ENCODE data around the gene NFATC2.

NFATC2 gene

GRCh38 chr20:51399006-51399890, 143.3 kb downstream of the NFATC2 start:
- Histone ChIP-seq H3K36me3 (ENCODE audit: control insufficient read depth, insufficient read depth, low read length) (no peaks in the 10 kb centered on the region), H3K27me3 (ENCODE audit: control insufficient read depth, insufficient read depth, low read length, poor library complexity, severe bottlenecking) (no peaks in the 10 kb centered on the region)
- 91 to 93% methylated on average over 6 of the region's 6 CpGs for WGBS, 2 experiments

DNA sequence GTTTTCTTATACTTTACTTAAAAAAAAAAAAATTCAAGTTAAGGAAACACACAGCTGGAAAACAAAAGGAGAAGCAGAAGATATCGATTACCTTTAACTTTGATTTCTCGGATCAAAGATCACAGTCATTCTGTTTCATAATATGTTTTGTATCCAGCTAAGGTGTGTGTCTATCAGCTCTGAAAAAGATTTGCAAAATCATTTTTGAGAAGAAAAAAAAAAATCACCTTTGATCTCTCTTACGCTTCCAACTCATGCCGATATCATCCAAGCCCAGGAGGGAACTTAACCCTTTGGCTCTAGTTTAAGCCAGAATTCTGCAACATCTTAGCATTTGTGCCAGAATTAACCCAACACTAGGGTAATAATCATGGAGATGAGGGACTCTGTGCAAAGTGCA, 144.0 kb downstream of the NFATC2 start:
- WGBS, 2 experiments: 91 to 95% methylated on average over 4 of the region's 4 CpGs
- no peak overlapping the region for H3K27ac ChIP-seq (ENCODE audit: insufficient read depth, low read depth, low read length, poor library complexity, severe bottlenecking)
- no peaks in the 10 kb centered on the region for H3K27me3 ChIP-seq (ENCODE audit: control insufficient read depth, insufficient read depth, low read length, poor library complexity, severe bottlenecking)
- peaks cover 6% of the 10 kb centered on the region for H3K4me1 ChIP-seq (ENCODE audit: control insufficient read depth, insufficient read depth, low read length)
- H3K36me3 ChIP-seq (ENCODE audit: control insufficient read depth, insufficient read depth, low read length): no peaks in the 10 kb centered on the region
- H3K9me3 ChIP-seq (ENCODE audit: control insufficient read depth, low read length): no peaks in the 10 kb centered on the region
- H3K4me3 ChIP-seq (ENCODE audit: insufficient read depth, low read depth, low read length): no peak overlapping the region

More at GRCh38 chr20:51399006-51399890, 143.3 kb downstream of the NFATC2 start:
- Histone ChIP-seq H3K9me3 (ENCODE audit: control insufficient read depth, low read length) (no peaks in the 10 kb centered on the region), H3K4me1 (ENCODE audit: control insufficient read depth, insufficient read depth, low read length) (no peaks in the 10 kb centered on the region), H3K27ac (ENCODE audit: insufficient read depth, low read depth, low read length, poor library complexity, severe bottlenecking) (no peak overlapping the region), H3K4me3 (ENCODE audit: insufficient read depth, low read depth, low read length) (no peak overlapping the region)

DNA sequence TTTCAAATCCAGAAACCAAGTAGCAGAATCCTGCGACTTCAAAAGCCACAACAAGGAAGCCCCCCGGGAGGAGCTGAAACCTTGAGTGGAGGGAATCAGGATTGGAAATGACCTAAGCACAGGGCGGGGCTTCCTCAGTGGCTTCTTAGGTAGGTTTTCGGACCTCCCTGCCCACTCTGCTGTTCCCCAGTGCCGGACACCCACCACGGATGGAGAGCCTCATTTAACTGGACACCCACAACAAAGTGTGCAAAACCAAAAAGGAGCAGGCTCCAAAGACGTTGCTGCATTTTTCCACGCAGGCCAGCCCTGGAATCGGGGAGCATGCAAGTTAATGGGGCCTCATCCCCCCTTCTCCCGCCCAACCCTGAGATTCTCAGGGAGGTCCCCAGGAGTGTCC, 144.4 kb downstream of the NFATC2 start:
- no peaks in the 10 kb centered on the region for H3K9me3 ChIP-seq (ENCODE audit: control insufficient read depth, low read length)
- WGBS, 2 experiments: 91 to 92% methylated on average over 10 of the region's 10 CpGs
- H3K36me3 ChIP-seq (ENCODE audit: control insufficient read depth, insufficient read depth, low read length): no peaks in the 10 kb centered on the region

DNA sequence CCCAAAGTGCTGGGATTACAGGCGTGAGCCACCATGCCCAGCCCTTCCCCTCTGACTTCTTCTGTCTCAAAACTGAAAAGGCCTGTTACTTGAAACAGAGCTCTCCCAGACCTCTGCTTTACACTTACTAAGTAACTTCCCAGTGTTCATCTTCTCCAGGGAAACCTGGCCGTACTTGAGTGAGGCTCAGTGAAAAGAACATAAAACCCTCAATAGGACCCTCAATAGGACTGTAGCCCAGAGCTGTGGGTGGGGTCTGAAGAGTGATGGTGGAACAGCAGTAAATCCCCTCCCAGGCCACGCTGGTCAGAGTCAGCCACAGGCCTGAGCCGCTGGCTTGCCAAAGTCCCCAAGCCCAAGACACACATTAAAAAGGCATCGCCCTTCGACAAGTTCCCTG, 145.4 kb downstream of the NFATC2 start:
- WGBS, 2 experiments: 70 to 73% methylated on average over 6 of the region's 6 CpGs
- Histone ChIP-seq H3K27ac (ENCODE audit: insufficient read depth, low read depth, low read length, poor library complexity, severe bottlenecking) (no peak overlapping the region), H3K4me1 (ENCODE audit: control insufficient read depth, insufficient read depth, low read length) (peaks cover 8% of the 10 kb centered on the region), H3K27me3 (ENCODE audit: control insufficient read depth, insufficient read depth, low read length, poor library complexity, severe bottlenecking) (no peaks in the 10 kb centered on the region), H3K36me3 (ENCODE audit: control insufficient read depth, insufficient read depth, low read length) (no peaks in the 10 kb centered on the region), H3K9me3 (ENCODE audit: control insufficient read depth, low read length) (no peaks in the 10 kb centered on the region), H3K4me3 (ENCODE audit: insufficient read depth, low read depth, low read length) (no peak overlapping the region)

More for the DNA sequence above, 144.4 kb downstream of the NFATC2 start:
- H3K4me1 ChIP-seq (ENCODE audit: control insufficient read depth, insufficient read depth, low read length): peaks cover 8% of the 10 kb centered on the region
- no peak overlapping the region for H3K4me3 ChIP-seq (ENCODE audit: insufficient read depth, low read depth, low read length)
- no peaks in the 10 kb centered on the region for H3K27me3 ChIP-seq (ENCODE audit: control insufficient read depth, insufficient read depth, low read length, poor library complexity, severe bottlenecking)
- H3K27ac ChIP-seq (ENCODE audit: insufficient read depth, low read depth, low read length, poor library complexity, severe bottlenecking): no peak overlapping the region

DNA sequence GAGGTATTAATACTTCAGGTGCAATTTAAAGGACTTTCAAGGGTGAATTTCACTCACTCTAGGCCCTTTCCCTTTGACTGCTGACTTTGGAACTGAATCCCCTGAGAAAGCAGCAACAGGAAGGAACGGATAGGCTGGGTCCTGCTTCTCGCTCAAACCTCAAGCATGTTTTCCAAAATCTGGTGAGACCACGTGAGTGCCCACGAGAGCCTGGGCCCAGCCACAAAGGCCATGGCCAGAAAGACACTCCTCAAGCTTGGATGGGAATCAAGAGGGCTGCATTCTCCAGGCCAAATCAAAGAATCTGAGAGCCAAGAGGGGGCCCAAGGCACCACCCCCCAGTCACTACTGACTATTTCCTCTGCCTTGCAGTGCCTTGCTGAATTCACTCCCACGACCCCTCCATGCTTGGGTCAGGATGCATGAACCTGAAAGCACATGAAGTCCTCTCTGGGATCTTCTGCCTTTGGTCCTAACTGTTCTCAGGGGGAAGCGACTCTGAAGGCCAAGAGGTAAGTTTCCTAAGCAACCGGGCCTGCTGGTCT, 146.1 kb downstream of the NFATC2 start:
- no peak overlapping the region for H3K27ac ChIP-seq (ENCODE audit: insufficient read depth, low read depth, low read length, poor library complexity, severe bottlenecking)
- no peaks in the 10 kb centered on the region for H3K36me3 ChIP-seq (ENCODE audit: control insufficient read depth, insufficient read depth, low read length)
- 92 to 94% methylated on average over 7 of the region's 7 CpGs for WGBS, 2 experiments
- H3K4me1 ChIP-seq (ENCODE audit: control insufficient read depth, insufficient read depth, low read length): peaks cover 8% of the 10 kb centered on the region
- H3K4me3 ChIP-seq (ENCODE audit: insufficient read depth, low read depth, low read length): no peak overlapping the region
- H3K9me3 ChIP-seq (ENCODE audit: control insufficient read depth, low read length): no peaks in the 10 kb centered on the region
- no peaks in the 10 kb centered on the region for H3K27me3 ChIP-seq (ENCODE audit: control insufficient read depth, insufficient read depth, low read length, poor library complexity, severe bottlenecking)

DNA sequence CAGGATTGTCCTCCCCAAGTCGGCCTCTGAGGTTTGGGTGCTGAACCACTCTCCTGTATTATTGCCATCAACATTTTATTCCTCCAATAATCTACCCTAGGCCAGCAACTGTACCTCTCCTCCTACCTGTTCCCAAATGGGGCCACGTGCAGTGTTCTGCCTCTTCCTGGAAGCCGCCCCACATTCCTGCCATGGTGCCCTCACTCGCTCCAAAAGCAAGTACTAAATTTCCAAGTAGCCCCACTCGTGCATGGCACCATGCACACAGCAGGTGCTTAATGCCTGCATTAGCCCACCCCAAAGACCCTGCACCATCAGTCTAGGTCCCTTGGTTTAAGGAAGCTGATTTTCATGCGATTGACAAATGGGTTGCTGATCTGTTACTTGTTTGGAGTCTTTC, 147.8 kb downstream of the NFATC2 start:
- no peaks in the 10 kb centered on the region for H3K9me3 ChIP-seq (ENCODE audit: control insufficient read depth, low read length)
- H3K27ac ChIP-seq (ENCODE audit: insufficient read depth, low read depth, low read length, poor library complexity, severe bottlenecking): no peak overlapping the region
- H3K4me1 ChIP-seq (ENCODE audit: control insufficient read depth, insufficient read depth, low read length): peaks cover 8% of the 10 kb centered on the region
- 95 to 97% methylated on average over 6 of the region's 6 CpGs for WGBS, 2 experiments
- H3K4me3 ChIP-seq (ENCODE audit: insufficient read depth, low read depth, low read length): no peak overlapping the region
- no peaks in the 10 kb centered on the region for H3K27me3 ChIP-seq (ENCODE audit: control insufficient read depth, insufficient read depth, low read length, poor library complexity, severe bottlenecking)
- no peaks in the 10 kb centered on the region for H3K36me3 ChIP-seq (ENCODE audit: control insufficient read depth, insufficient read depth, low read length)

- 34 to 42% methylated on average over 6 of the region's 6 CpGs for WGBS, 2 experiments
- Histone ChIP-seq H3K9me3 (ENCODE audit: control insufficient read depth, low read length) (no peaks in the 10 kb centered on the region), H3K36me3 (ENCODE audit: control insufficient read depth, insufficient read depth, low read length) (no peaks in the 10 kb centered on the region), H3K27me3 (ENCODE audit: control insufficient read depth, insufficient read depth, low read length, poor library complexity, severe bottlenecking) (no peaks in the 10 kb centered on the region), H3K27ac (ENCODE audit: insufficient read depth, low read depth, low read length, poor library complexity, severe bottlenecking) (no peak overlapping the region), H3K4me1 (ENCODE audit: control insufficient read depth, insufficient read depth, low read length) (peaks cover 8% of the 10 kb centered on the region), H3K4me3 (ENCODE audit: insufficient read depth, low read depth, low read length) (no peak overlapping the region)
These were observed 148.9 kb downstream of the NFATC2 start for GRCh38 chr20:51393571-51393970.

GRCh38 chr20:51392614-51393186, 149.8 kb downstream of the NFATC2 start:
- Histone ChIP-seq H3K4me3 (ENCODE audit: insufficient read depth, low read depth, low read length) (no peak overlapping the region), H3K9me3 (ENCODE audit: control insufficient read depth, low read length) (no peaks in the 10 kb centered on the region), H3K27ac (ENCODE audit: insufficient read depth, low read depth, low read length, poor library complexity, severe bottlenecking) (no peak overlapping the region), H3K36me3 (ENCODE audit: control insufficient read depth, insufficient read depth, low read length) (no peaks in the 10 kb centered on the region), H3K4me1 (ENCODE audit: control insufficient read depth, insufficient read depth, low read length) (peaks cover 8% of the 10 kb centered on the region), H3K27me3 (ENCODE audit: control insufficient read depth, insufficient read depth, low read length, poor library complexity, severe bottlenecking) (no peaks in the 10 kb centered on the region)
- WGBS, 2 experiments: 86 to 88% methylated on average over 7 of the region's 7 CpGs

- H3K27me3 ChIP-seq (ENCODE audit: control insufficient read depth, insufficient read depth, low read length, poor library complexity, severe bottlenecking): no peaks in the 10 kb centered on the region
- WGBS, 2 experiments: 95 to 100% methylated on average over 1 of the region's 1 CpG
- no peaks in the 10 kb centered on the region for H3K36me3 ChIP-seq (ENCODE audit: control insufficient read depth, insufficient read depth, low read length)
- no peak overlapping the region for H3K27ac ChIP-seq (ENCODE audit: insufficient read depth, low read depth, low read length, poor library complexity, severe bottlenecking)
- H3K4me1 ChIP-seq (ENCODE audit: control insufficient read depth, insufficient read depth, low read length): peaks cover 15% of the 10 kb centered on the region
- no peaks in the 10 kb centered on the region for H3K9me3 ChIP-seq (ENCODE audit: control insufficient read depth, low read length)
- H3K4me3 ChIP-seq (ENCODE audit: insufficient read depth, low read depth, low read length): no peak overlapping the region
These were observed 150.6 kb downstream of the NFATC2 start for GRCh38 chr20:51391926-51392325.

DNA sequence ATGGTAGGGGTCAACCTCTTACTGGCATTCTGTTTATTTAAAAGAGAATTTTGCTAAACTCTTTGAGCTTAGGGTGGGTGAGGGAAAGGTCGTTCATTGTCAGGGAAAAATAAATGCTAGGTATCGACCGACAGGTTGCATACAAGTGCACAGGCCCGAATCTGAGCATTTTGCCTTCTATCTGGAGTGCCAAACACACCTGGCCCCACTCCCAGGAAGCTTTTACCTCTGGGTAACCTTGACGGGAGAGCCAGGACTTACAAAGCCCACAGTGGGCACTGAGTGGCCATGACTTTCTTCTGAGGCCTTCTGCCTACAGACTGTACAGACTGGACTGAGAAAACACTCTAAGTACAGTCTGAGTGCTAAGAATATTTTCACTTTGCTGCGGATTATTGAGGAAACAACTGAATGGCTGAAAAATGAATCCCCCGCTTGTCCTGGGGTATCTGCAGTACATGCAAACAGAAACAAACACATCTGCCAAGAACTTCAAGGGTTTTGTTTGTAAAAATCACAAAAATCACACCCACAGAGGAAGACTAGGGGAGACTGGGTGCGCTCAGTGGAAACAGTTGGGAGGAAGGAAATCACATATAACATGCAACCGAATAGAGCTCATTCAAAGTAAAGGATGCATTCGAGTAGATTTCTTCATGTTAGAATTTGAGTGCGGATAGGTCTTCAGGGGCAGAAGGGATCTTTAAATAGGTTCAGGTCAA, 152.8 kb downstream of the NFATC2 start:
- no peaks in the 10 kb centered on the region for H3K9me3 ChIP-seq (ENCODE audit: control insufficient read depth, low read length)
- no peak overlapping the region for H3K4me3 ChIP-seq (ENCODE audit: insufficient read depth, low read depth, low read length)
- no peaks in the 10 kb centered on the region for H3K36me3 ChIP-seq (ENCODE audit: control insufficient read depth, insufficient read depth, low read length)
- no peak overlapping the region for H3K27ac ChIP-seq (ENCODE audit: insufficient read depth, low read depth, low read length, poor library complexity, severe bottlenecking)
- WGBS, 2 experiments: 87% methylated on average over 11 of the region's 11 CpGs
- no peaks in the 10 kb centered on the region for H3K27me3 ChIP-seq (ENCODE audit: control insufficient read depth, insufficient read depth, low read length, poor library complexity, severe bottlenecking)
- H3K4me1 ChIP-seq (ENCODE audit: control insufficient read depth, insufficient read depth, low read length): peaks cover 24% of the 10 kb centered on the region
